ENCODE data around the gene HOXB7. TPM values are rescaled to one million over a fixed set of nuclear protein-coding genes. Genes with fewer than 3 reads are reported as not detected.

The HOXB7 gene
- total RNA-seq, 2 donors from 2014 or later = not detected

DNA sequence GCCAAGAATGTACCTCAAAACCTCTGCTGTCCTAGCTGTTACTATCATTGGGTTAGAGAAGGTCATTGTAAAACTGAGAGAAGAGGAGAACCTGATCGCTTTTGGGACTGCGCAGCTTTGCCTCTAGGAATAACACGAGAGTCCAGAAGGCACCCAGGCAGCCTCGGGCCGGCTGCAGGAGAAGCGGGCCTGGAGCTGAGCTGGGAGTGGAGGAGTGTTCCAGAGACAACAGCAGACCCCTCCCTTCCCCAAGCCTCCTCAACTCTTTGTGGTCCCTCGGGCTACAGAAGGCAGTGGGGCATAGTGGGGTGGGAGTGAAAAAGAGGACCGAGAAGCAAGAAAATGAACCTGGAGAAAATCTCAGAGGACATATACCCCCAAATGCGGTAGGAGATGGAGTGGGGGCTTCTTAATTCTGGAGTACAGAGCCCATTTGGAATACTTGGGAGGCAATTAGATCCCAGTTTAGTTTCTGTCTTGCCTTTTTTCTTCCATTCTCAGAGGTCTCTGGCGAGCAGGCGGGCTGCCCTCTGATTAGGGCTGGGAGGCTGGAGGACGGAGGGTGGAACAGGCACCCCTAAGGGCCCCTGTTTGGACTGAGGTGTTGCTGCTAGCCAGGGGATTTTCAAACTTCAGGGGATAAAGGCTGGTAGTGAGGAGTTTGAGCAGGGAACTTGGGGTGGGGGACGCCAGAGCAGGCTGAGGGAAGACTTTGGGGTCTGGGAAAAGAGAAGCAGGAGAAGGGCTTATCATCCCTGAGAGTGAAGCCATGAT lies 52.6 kb downstream of the HOXB7 start:
- H3K4me1 Mint-ChIP-seq = peaks cover 10% of the 10 kb centered on the region
- H3K36me3 Mint-ChIP-seq (ENCODE audit: low read depth) = no peaks in the 10 kb centered on the region
- H3K9me3 Mint-ChIP-seq = no peaks in the 10 kb centered on the region
- H3K4me3 Mint-ChIP-seq = no peak overlapping the region
- TF ChIP-seq, protein P1, sequence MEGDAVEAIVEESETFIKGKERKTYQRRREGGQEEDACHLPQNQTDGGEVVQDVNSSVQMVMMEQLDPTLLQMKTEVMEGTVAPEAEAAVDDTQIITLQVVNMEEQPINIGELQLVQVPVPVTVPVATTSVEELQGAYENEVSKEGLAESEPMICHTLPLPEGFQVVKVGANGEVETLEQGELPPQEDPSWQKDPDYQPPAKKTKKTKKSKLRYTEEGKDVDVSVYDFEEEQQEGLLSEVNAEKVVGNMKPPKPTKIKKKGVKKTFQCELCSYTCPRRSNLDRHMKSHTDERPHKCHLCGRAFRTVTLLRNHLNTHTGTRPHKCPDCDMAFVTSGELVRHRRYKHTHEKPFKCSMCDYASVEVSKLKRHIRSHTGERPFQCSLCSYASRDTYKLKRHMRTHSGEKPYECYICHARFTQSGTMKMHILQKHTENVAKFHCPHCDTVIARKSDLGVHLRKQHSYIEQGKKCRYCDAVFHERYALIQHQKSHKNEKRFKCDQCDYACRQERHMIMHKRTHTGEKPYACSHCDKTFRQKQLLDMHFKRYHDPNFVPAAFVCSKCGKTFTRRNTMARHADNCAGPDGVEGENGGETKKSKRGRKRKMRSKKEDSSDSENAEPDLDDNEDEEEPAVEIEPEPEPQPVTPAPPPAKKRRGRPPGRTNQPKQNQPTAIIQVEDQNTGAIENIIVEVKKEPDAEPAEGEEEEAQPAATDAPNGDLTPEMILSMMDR (conservative IDR thresholded peaks at IDR 0.05) = no peak
- Histone ChIP-seq H3K27me3 (ENCODE audit: control insufficient read depth, insufficient read depth, low read length, poor library complexity, severe bottlenecking) (peaks cover 100% of the 10 kb centered on the region), H3K36me3 (ENCODE audit: control insufficient read depth, insufficient read depth, low read length) (no peaks in the 10 kb centered on the region), H3K27ac (ENCODE audit: low read depth, low read length) (peak overlapping the region; percentile 7), H3K9ac (ENCODE audit: extremely low read depth, low read length, poor library complexity, severe bottlenecking) (no peak overlapping the region), H3K4me1 (ENCODE audit: control insufficient read depth, insufficient read depth, low read length) (peaks cover 3% of the 10 kb centered on the region), H3K9me3 (ENCODE audit: control insufficient read depth, low read length) (no peaks in the 10 kb centered on the region), H3K4me3 (ENCODE audit: low read length) (no peak overlapping the region)
- no peak for DNase-seq
- WGBS, 2 experiments (ENCODE audit: insufficient coverage in 1 of 2, insufficient read length in 1 of 2) = 5 to 15% methylated on average over 4 to 13 of the region's 13 CpGs
- H3K27ac Mint-ChIP-seq = no peak overlapping the region
- peaks cover 99% of the 10 kb centered on the region for H3K27me3 Mint-ChIP-seq (ENCODE audit: insufficient read depth)

Small RNA genes lying within 50 kb of the gene (microRNA-seq; reads per million reads assigned to microRNA genes)
- gene MIR196A1 (ENCODE audit: borderline microRNAs expressed) = not detected

Other genes with a start within 250 kb of the HOXB7 start
- under 1 TPM; 0.31 to 0.53 TPM for gene SKAP1, start 180.8 kb downstream of the HOXB7 start, total RNA-seq
- gene HOXB1, start 80.0 kb downstream of the HOXB7 start, total RNA-seq = not detected
- gene HOXB2, start 65.9 kb downstream of the HOXB7 start, total RNA-seq = under 1 TPM in 1 of 2 donors, not detected in 1; 0.22 TPM
- gene HOXB4, start 32.7 kb downstream of the HOXB7 start, total RNA-seq = not detected
- not detected for gene HOXB3, start 20.8 kb downstream of the HOXB7 start, total RNA-seq
- not detected for gene HOXB5, start 17.2 kb downstream of the HOXB7 start, total RNA-seq
- gene HOXB6, start 6.0 kb downstream of the HOXB7 start, total RNA-seq = not detected
- gene HOXB8, start 4.3 kb upstream of the HOXB7 start, total RNA-seq = not detected
- gene HOXB9, start 15.3 kb upstream of the HOXB7 start, total RNA-seq = not detected
- not detected for gene PRAC1, start 111.5 kb upstream of the HOXB7 start, total RNA-seq
- gene PRAC2, start 112.2 kb upstream of the HOXB7 start, total RNA-seq = not detected
- gene HOXB13, start 117.7 kb upstream of the HOXB7 start, total RNA-seq = not detected
- gene TTLL6, start 206.2 kb upstream of the HOXB7 start, total RNA-seq = 1 to 10 TPM in 1 of 2 donors, under 1 TPM in 1; 0.49 to 2.1 TPM
- 10 to 100 TPM; 38.4 to 45.2 TPM for gene CALCOCO2, start 220.0 kb upstream of the HOXB7 start, total RNA-seq